Panc1 (cell line): ENCODE results near the gene ZNF582. TPM values are rescaled to one million over a fixed set of nuclear protein-coding genes. Genes with fewer than 3 reads are reported as not detected.

Experiments used
- ATAC-seq: fragments of 200-7000 bp; cut with Tn5 transposase; 2 replicates; pipeline ENCODE4 v1.9.1; 2020; ENCODE audit warnings: mild to moderate bottlenecking, moderate library complexity
- BruUV-seq: library from RNA; stranded (reverse); fragments of 400-500 nt; replicated peaks from 2 replicates; lab custom pipeline; 2021; lab: Mats Ljungman, UMichigan
- CTCF ChIA-PET: fragments of 300-600 bp; sonication (Branson Sonifier 250); formaldehyde crosslinking; loops from one replicate; lab custom pipeline; 2022; ENCODE audit warnings: antibody characterized with exemption; lab: Charles Lee
- POLR2A ChIA-PET: fragments of 300-600 bp; sonication (Branson Sonifier 250); formaldehyde crosslinking; loops from one replicate; lab custom pipeline; 2022; ENCODE audit warnings: antibody characterized with exemption; lab: Charles Lee
- DNase-seq: peaks from one replicate; pipeline ENCODE4 v3.0.0-alpha.2; 2010; ENCODE audit warnings: low read depth, low spot score
- H3K27ac ChIP-seq: 2 replicates; pipeline ENCODE4 v1.5.1; 2011; ENCODE audit warnings: mild to moderate bottlenecking, low read length, inconsistent platforms
- H3K27me3 ChIP-seq: fragments of 200-500 bp; sonication (Bioruptor generic); 2 replicates; pipeline ENCODE4 v1.6.0; 2014; ENCODE audit warnings: low read length, inconsistent platforms; ENCODE audit not compliant: control insufficient read depth, insufficient read depth
- H3K36me3 ChIP-seq: fragments of 200-500 bp; sonication (Bioruptor generic); 2 replicates; pipeline ENCODE4 v1.5.1; 2014; ENCODE audit warnings: inconsistent platforms, mild to moderate bottlenecking, low read length, moderate library complexity; ENCODE audit not compliant: control insufficient read depth, insufficient read depth
- H3K4me1 ChIP-seq: 2 replicates; pipeline ENCODE4 v1.5.1; 2011; ENCODE audit warnings: inconsistent platforms, mild to moderate bottlenecking, low read length, moderate library complexity; ENCODE audit not compliant: control insufficient read depth, insufficient read depth
- H3K4me3 ChIP-seq, 2 experiments: 2 replicates each; pipeline ENCODE4 v1.5.1; 2011 to 2012; ENCODE audit warnings: low read depth in 2 of 2, low read length in 2 of 2, mild to moderate bottlenecking in 2 of 2, inconsistent platforms in 1 of 2, moderate library complexity in 1 of 2
- H3K9me3 ChIP-seq: fragments of 200-500 bp; sonication (Bioruptor generic); 2 replicates; pipeline ENCODE4 v1.5.1; 2014; ENCODE audit warnings: low read depth, mild to moderate bottlenecking, inconsistent platforms, low read length, moderate library complexity; ENCODE audit not compliant: control insufficient read depth, insufficient read depth
- POLR2AphosphoS5 ChIP-seq: IDR thresholded peaks from 2 replicates; pipeline ENCODE4 v1.6.1; 2012; ENCODE audit warnings: mild to moderate bottlenecking, low read depth, low read length, moderate library complexity
- SIN3A ChIP-seq: IDR thresholded peaks from 2 replicates; pipeline ENCODE4 v1.6.1; 2012; ENCODE audit warnings: low read depth, mild to moderate bottlenecking, low read length, moderate library complexity, borderline replicate concordance; ENCODE audit not compliant: insufficient read depth
- TCF7L2 ChIP-seq: IDR thresholded peaks from 2 replicates; pipeline ENCODE4 v1.6.1; 2011; ENCODE audit warnings: mild to moderate bottlenecking, low read depth, low read length, inconsistent platforms
- in situ Hi-C: cut with HindIII; loops from 2 replicates; pipeline ENCODE4 v1.10.0; 2016; ENCODE audit warnings: low sequenced_read_pairs, low pct_unique_long_range_greater_than_20kb
- intact Hi-C: fragments of 100-400 bp; cut with micrococcal nuclease; formaldehyde crosslinking; loops from one replicate; pipeline ENCODE4 v1.10.0; 2022; ENCODE audit not compliant: unreplicated experiment
- total RNA-seq: library from RNA; stranded (reverse); gene quantifications from one replicate; pipeline ENCODE4 v1.2.1, GENCODE V29; 2021; ENCODE audit not compliant: unreplicated experiment
- TF ChIP-seq, protein P1 (sequence below), 2 experiments: IDR thresholded peaks; 2 replicates each; pipeline ENCODE4 v1.6.1; 2011 to 2012; ENCODE audit warnings: low read depth in 2 of 2, control low read depth in 1 of 2, low read length in 1 of 2, mild to moderate bottlenecking in 1 of 2, moderate library complexity in 1 of 2; ENCODE audit not compliant: insufficient read depth in 1 of 2
- TF ChIP-seq, protein P2 (sequence below): fragments of 450-650 bp; IDR thresholded peaks from 2 replicates; pipeline ENCODE4 v1.5.1; 2017; ENCODE audit warnings: mild to moderate bottlenecking

ZNF582 gene
- total RNA-seq, 1 experiment from 2014 or later: 2.0 TPM

GRCh38 chr19:56400485-56400884, 7.2 kb upstream of the ZNF582 start:
- DNase-seq (no peak), ATAC-seq (no peak)
- intact Hi-C loops (no loop called here), in situ Hi-C loops (no loop called here)
- H3K4me3 ChIP-seq: no peak overlapping the region
- no peak overlapping the region for H3K27ac ChIP-seq
- no peaks in the 10 kb centered on the region for H3K4me1 ChIP-seq
- peaks cover 51% of the 10 kb centered on the region for H3K9me3 ChIP-seq
- ChIA-PET CTCF (no interaction called here), POLR2A (no interaction called here)
- TF ChIP-seq, protein P1, sequence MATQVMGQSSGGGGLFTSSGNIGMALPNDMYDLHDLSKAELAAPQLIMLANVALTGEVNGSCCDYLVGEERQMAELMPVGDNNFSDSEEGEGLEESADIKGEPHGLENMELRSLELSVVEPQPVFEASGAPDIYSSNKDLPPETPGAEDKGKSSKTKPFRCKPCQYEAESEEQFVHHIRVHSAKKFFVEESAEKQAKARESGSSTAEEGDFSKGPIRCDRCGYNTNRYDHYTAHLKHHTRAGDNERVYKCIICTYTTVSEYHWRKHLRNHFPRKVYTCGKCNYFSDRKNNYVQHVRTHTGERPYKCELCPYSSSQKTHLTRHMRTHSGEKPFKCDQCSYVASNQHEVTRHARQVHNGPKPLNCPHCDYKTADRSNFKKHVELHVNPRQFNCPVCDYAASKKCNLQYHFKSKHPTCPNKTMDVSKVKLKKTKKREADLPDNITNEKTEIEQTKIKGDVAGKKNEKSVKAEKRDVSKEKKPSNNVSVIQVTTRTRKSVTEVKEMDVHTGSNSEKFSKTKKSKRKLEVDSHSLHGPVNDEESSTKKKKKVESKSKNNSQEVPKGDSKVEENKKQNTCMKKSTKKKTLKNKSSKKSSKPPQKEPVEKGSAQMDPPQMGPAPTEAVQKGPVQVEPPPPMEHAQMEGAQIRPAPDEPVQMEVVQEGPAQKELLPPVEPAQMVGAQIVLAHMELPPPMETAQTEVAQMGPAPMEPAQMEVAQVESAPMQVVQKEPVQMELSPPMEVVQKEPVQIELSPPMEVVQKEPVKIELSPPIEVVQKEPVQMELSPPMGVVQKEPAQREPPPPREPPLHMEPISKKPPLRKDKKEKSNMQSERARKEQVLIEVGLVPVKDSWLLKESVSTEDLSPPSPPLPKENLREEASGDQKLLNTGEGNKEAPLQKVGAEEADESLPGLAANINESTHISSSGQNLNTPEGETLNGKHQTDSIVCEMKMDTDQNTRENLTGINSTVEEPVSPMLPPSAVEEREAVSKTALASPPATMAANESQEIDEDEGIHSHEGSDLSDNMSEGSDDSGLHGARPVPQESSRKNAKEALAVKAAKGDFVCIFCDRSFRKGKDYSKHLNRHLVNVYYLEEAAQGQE (IDR thresholded peaks at IDR 0.05; ENCODE audit: insufficient read depth in 1 of 2, low read depth in 2 of 2, low read length in 1 of 2): no peak
- TF ChIP-seq, protein P2, sequence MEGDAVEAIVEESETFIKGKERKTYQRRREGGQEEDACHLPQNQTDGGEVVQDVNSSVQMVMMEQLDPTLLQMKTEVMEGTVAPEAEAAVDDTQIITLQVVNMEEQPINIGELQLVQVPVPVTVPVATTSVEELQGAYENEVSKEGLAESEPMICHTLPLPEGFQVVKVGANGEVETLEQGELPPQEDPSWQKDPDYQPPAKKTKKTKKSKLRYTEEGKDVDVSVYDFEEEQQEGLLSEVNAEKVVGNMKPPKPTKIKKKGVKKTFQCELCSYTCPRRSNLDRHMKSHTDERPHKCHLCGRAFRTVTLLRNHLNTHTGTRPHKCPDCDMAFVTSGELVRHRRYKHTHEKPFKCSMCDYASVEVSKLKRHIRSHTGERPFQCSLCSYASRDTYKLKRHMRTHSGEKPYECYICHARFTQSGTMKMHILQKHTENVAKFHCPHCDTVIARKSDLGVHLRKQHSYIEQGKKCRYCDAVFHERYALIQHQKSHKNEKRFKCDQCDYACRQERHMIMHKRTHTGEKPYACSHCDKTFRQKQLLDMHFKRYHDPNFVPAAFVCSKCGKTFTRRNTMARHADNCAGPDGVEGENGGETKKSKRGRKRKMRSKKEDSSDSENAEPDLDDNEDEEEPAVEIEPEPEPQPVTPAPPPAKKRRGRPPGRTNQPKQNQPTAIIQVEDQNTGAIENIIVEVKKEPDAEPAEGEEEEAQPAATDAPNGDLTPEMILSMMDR: no peak
- TF ChIP-seq SIN3A (no peak), TCF7L2 (no peak), POLR2AphosphoS5 (no peak)
- no TSS peak for BruUV-seq
- no peaks in the 10 kb centered on the region for H3K36me3 ChIP-seq
- no peaks in the 10 kb centered on the region for H3K27me3 ChIP-seq

DNA sequence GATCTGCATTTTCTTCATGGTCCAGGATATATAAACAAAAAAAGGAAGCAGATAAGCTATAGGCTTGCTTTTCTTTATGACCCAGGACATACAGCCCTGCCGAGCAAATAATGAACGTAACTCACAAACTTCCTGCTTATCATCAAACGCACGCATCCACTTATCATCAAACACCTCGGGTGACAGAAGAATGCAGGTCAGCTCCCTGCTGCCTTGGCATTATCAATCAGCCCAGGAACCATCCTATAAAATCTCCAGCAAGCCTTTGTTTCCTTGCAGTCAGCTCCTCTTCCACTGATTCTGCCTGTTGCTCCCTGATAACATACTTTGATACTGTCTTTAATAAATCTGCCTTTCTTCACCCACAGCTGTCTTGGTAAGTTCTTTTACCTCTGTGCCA, 5.5 kb upstream of the ZNF582 start:
- Histone ChIP-seq H3K4me1 (no peaks in the 10 kb centered on the region), H3K4me3 (no peak overlapping the region), H3K9me3 (peaks cover 61% of the 10 kb centered on the region), H3K36me3 (no peaks in the 10 kb centered on the region), H3K27ac (no peak overlapping the region), H3K27me3 (no peaks in the 10 kb centered on the region)
- ChIA-PET POLR2A (no interaction called here), CTCF (no interaction called here)
- intact Hi-C loops (no loop called here), in situ Hi-C loops (no loop called here)
- BruUV-seq: no TSS peak
- DNase-seq: no peak
- TF ChIP-seq POLR2AphosphoS5 (no peak), SIN3A (no peak), TCF7L2 (no peak)
- TF ChIP-seq, protein P2: no peak
- TF ChIP-seq, protein P1 (IDR thresholded peaks at IDR 0.05; ENCODE audit: insufficient read depth in 1 of 2, low read depth in 2 of 2, low read length in 1 of 2): no peak
- no peak for ATAC-seq
